Right lobe of liver (tissue), 6 donors: ENCODE measurements around the gene HAUS6. TPM values are rescaled to one million over a fixed set of nuclear protein-coding genes. Genes with fewer than 3 reads are reported as not detected.

ENCODE experiments used
- ATAC-seq, 4 donors: fragments of 200-7000 bp; cut with Tn5 transposase; one replicate each; pipeline ENCODE4 v1.9.1; 2020; ENCODE audit warnings: mild to moderate bottlenecking in 4 of 4, moderate library complexity in 4 of 4
- DNase-seq, 3 donors: peaks; one replicate each; pipeline ENCODE4 v3.0.0-alpha.2; 2020
- H3K27ac ChIP-seq, 3 donors: fragments of 200-600 bp; one replicate each; pipeline ENCODE4 v1.8.0; 2022
- H3K27me3 ChIP-seq, 2 donors: fragments of 200-600 bp; one replicate each; pipeline ENCODE4 v1.8.0; 2022
- H3K36me3 ChIP-seq, 4 donors: fragments of 200-600 bp; sonication (generic) in 1 of 4; one replicate each; pipeline versions ENCODE4 v1.5.1 to v1.8.0; 2017 to 2022; ENCODE audit warnings: control low read depth in 1 of 4
- H3K4me1 ChIP-seq, 4 donors: fragments of 200-600 bp; sonication (generic) in 1 of 4; one replicate each; pipeline versions ENCODE4 v1.5.1 to v1.8.0; 2017 to 2022; ENCODE audit warnings: control low read depth in 1 of 4
- H3K4me3 ChIP-seq, 3 donors: fragments of 200-600 bp; one replicate each; pipeline ENCODE4 v1.8.0; 2022
- H3K9me3 ChIP-seq, 4 donors: fragments of 200-600 bp; sonication (generic) in 1 of 4; one replicate each; pipeline versions ENCODE4 v1.5.1 to v1.8.0; 2017 to 2022; ENCODE audit warnings: control low read depth in 1 of 4
- POLR2A ChIP-seq: fragments of 450-650 bp; IDR thresholded peaks from one replicate; pipeline ENCODE4 v1.6.1; 2017; ENCODE audit warnings: antibody characterized with exemption, mild to moderate bottlenecking
- WGBS: methylation state at CpG from one replicate; pipeline ENCODE4 v1.1.6; 2018; ENCODE audit warnings: low coverage, low lambda C conversion rate; ENCODE audit not compliant: insufficient coverage; ENCODE audit errors: missing lambda C conversion rate; 5-methylcytosine and 5-hydroxymethylcytosine counted together
- intact Hi-C, 2 donors: fragments of 100-400 bp; cut with DNase I; formaldehyde crosslinking; loops; one replicate each; pipeline versions ENCODE4 v1.11.2 to v1.14.1; 2022
- total RNA-seq, 6 experiments: library from RNA; depleted of rRNA in 2 of 6; stranded (reverse); fragments of >200 nt in 2 of 6; fragmentation: NEBNext Ultra II Directional in 3 of 6; extraction: Animal tissue kit (Norgen Biotek cat#: 25700) in 3 of 6; gene quantifications; one replicate each; pipeline versions ENCODE4 v1.1.0 to v1.2.4, GENCODE V29; 2016 to 2023
- TF ChIP-seq, protein P1 (sequence below), 4 donors: fragments of 200-600 bp in 3 of 4; fragments of 450-650 bp in 1 of 4; IDR thresholded peaks; one replicate each; pipeline versions ENCODE4 v1.5.1 to v1.8.0; 2016 to 2022; ENCODE audit warnings: antibody characterized with exemption in 4 of 4, mild to moderate bottlenecking in 2 of 4
- donor health status: DM: no; HTN: yes; CAD: no.
- donor health status: DM: no; HTN: no; CAD: no.
- donor health status: DM: no; HTN: no; CAD: no.
- donor health status: DM: no; HTN: yes; CAD: no.
- donor health status: DM: no; HTN: yes; CAD: no.

HAUS6 gene
- total RNA-seq, 6 experiments from 2014 or later, result 2.9 to 8.1 (median 4.3) TPM

DNA sequence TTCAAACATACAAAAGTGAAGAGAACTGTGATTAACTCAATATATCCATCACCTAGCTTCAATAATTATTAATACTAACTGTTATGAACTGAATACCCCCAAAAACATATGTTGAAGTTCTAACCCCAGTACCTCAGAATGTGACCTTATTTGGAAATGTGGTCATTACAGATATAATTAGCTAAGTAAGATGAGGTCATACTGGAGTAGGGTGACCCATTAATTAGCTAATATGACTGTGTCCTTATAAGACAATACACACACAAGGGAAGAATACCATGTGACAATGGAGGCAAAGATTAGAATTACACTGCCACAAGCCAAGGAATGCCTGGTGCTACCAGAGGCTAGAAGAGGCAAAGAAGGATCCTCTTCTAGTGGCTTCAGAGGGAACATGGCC, 45.7 kb downstream of the HAUS6 start:
- H3K27me3 ChIP-seq, result no peaks in the 10 kb centered on the region
- no peak overlapping the region for H3K27ac ChIP-seq
- H3K4me1 ChIP-seq, result no peaks in the 10 kb centered on the region
- H3K9me3 ChIP-seq, result no peaks in the 10 kb centered on the region
- H3K4me3 ChIP-seq, result no peak overlapping the region
- DNase-seq (no peak), ATAC-seq (no peak)
- intact Hi-C loops, result no loop called here
- TF ChIP-seq, protein P1, sequence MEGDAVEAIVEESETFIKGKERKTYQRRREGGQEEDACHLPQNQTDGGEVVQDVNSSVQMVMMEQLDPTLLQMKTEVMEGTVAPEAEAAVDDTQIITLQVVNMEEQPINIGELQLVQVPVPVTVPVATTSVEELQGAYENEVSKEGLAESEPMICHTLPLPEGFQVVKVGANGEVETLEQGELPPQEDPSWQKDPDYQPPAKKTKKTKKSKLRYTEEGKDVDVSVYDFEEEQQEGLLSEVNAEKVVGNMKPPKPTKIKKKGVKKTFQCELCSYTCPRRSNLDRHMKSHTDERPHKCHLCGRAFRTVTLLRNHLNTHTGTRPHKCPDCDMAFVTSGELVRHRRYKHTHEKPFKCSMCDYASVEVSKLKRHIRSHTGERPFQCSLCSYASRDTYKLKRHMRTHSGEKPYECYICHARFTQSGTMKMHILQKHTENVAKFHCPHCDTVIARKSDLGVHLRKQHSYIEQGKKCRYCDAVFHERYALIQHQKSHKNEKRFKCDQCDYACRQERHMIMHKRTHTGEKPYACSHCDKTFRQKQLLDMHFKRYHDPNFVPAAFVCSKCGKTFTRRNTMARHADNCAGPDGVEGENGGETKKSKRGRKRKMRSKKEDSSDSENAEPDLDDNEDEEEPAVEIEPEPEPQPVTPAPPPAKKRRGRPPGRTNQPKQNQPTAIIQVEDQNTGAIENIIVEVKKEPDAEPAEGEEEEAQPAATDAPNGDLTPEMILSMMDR (IDR thresholded peaks at IDR 0.05), result no peak
- TF ChIP-seq POLR2A, result no peak
- H3K36me3 ChIP-seq, result peaks cover 0 to 19% (median 9%) of the 10 kb centered on the region in 4 donors

DNA sequence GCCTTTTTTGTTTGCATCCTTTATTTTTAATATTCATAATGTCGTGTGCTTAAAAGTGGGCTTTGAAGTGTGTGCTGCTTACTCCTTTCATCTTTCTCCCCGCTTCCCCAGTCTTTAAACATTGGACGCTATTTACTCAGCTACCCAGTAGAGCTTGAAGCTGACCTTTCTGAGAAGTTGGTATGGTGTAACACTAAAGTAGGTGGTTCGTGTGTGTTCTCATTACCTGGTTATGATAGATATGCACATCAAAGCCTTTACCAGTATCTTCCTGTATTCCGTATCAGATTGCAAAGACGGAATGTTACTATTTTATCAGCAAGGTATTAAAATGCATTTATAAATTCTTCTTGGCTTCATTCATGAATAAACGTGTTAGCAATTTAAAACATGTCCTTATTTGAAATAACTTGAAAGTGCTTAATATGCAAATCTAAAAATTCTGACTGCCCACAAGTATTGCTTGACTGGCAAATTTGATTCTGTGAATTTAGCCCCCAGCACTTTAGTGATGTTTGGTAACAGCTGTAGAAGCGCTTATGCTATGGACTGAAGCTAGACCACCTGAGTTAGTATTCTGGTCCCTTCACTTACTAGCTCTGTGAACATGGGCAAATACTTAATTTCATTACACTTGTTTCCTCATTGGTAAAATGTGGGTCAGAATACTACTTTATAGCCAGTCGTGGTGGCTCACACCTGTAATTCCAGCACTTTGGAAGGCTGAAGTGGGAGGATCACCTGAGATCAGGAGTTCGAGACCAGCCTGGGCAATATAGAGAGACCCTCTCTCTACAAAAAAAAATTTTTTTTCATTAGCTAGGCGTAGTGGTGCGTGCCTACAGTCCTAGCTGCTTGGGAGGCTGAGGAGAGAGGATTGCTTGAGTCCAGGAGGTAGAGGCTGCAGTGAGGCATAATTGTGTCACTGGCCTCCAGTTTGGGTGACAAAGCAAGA, 51.8 kb downstream of the HAUS6 start:
- intact Hi-C loops, result no loop called here
- no peaks in the 10 kb centered on the region for H3K36me3 ChIP-seq
- WGBS, result 51% methylated on average over 11 of the region's 12 CpGs
- H3K9me3 ChIP-seq, result no peaks in the 10 kb centered on the region
- DNase-seq (no peak), ATAC-seq (no peak)
- H3K27ac ChIP-seq, result peak overlapping the region in 1 of 3 donors; percentile 95
- H3K4me1 ChIP-seq, result peaks cover 0 to 24% (median 10%) of the 10 kb centered on the region in 4 donors
- H3K27me3 ChIP-seq, result no peaks in the 10 kb centered on the region
- H3K4me3 ChIP-seq, result peak overlapping the region; percentile 70 to 96 (median 80)
- TF ChIP-seq, protein P1 (IDR thresholded peaks at IDR 0.05), result no peak
- TF ChIP-seq POLR2A, result no peak

GRCh38 chr9:19049917-19050636, 52.6 kb downstream of the HAUS6 start:
- H3K36me3 ChIP-seq, result no peaks in the 10 kb centered on the region
- peaks cover 0 to 24% (median 10%) of the 10 kb centered on the region in 4 donors for H3K4me1 ChIP-seq
- WGBS, result 5% methylated on average over 31 of the region's 33 CpGs
- H3K4me3 ChIP-seq, result peak overlapping the region; percentile 70 to 96 (median 80)
- no peaks in the 10 kb centered on the region for H3K27me3 ChIP-seq
- no peak for TF ChIP-seq POLR2A
- TF ChIP-seq, protein P1 (IDR thresholded peaks at IDR 0.05), result no peak
- peak overlapping the region; percentile 83 to 95 (median 93) for H3K27ac ChIP-seq
- no peaks in the 10 kb centered on the region for H3K9me3 ChIP-seq
- DNase-seq (no peak), ATAC-seq (peak in 2 of 4 donors; percentile 2 to 4)
- intact Hi-C loops, result no loop called here

DNA sequence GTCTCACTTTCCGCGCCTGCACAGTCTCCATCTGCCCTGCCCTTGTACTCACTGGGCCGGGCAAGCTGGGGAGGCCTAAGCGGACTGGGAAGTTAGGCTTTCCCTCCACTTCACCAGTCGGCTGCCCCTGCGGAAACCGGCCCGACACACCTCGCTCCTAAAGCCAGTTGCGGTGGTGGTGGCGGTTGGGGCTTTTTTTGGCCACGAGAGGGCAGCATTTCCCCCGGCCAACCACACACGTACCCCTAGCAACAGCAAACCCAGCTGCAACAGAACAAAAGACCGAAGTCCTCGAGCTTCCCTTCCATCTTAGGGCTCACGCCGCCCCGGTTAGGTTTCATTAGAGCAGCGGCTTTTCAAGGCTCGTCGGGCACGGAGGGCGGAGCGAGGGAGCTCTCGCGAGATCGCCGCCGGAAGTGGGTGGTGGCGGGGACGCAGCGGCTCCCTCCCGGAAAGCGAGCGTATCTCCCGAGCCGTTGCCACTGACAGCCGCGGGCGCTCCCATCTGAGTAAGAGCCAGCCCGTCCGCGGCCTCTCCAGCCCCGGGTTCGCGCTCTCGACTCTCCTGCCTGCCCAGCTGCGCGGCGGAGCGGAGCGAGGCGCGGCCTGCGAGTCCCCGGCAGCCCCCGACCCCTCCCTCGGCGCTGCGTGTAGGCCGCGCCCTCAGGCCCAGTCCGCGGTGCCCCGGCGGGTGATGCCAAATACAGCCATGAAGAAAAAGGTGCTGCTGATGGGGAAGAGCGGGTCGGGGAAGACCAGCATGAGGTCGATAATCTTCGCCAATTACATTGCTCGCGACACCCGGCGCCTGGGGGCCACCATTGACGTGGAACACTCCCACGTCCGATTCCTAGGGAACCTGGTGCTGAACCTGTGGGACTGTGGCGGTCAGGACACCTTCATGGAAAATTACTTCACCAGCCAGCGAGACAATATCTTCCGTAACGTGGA, 53.5 kb downstream of the HAUS6 start, which contains the start of gene RRAGA:
Gene RRAGA, plus strand, starts transcription at position 462 of the 951 bp plus-strand sequence. Its CDS starts 233 bp downstream, at position 695.
- no peaks in the 10 kb centered on the region for H3K36me3 ChIP-seq
- peaks cover 0 to 24% (median 10%) of the 10 kb centered on the region in 4 donors for H3K4me1 ChIP-seq
- TF ChIP-seq POLR2A, result peak; percentile 95
- TF ChIP-seq, protein P1 (IDR thresholded peaks at IDR 0.05), result peak; percentile 86 to 90 (median 88)
- no peaks in the 10 kb centered on the region for H3K27me3 ChIP-seq
- WGBS, result 0% methylated on average over 20 of the region's 82 CpGs
- peak within 1 kb of the TSS; percentile 83 to 95 (median 93) for H3K27ac ChIP-seq
- peak within 1 kb of the TSS; percentile 70 to 96 (median 80) for H3K4me3 ChIP-seq
- H3K9me3 ChIP-seq, result no peaks in the 10 kb centered on the region
- DNase-seq, result peak; percentile 94 to 95 (median 95)
- ATAC-seq, result peak; percentile 94 to 96 (median 94)
- intact Hi-C loops, result no loop called here
